Right lobe of liver (tissue), 6 donors: ENCODE results near the gene FLNC. TPM values are rescaled to one million over a fixed set of nuclear protein-coding genes. Genes with fewer than 3 reads are reported as not detected.
A peak's percentile ranks its signal among the peaks of the same experiment; 100 is the strongest.

Source experiments
- ATAC-seq, 4 donors: fragments of 200-7000 bp; cut with Tn5 transposase; one replicate each; pipeline ENCODE4 v1.9.1; 2020; ENCODE audit warnings: mild to moderate bottlenecking in 4 of 4, moderate library complexity in 4 of 4
- DNase-seq, 3 donors: peaks; one replicate each; pipeline ENCODE4 v3.0.0-alpha.2; 2020
- H3K27ac ChIP-seq, 3 donors: fragments of 200-600 bp; one replicate each; pipeline ENCODE4 v1.8.0; 2022
- H3K27me3 ChIP-seq, 2 donors: fragments of 200-600 bp; one replicate each; pipeline ENCODE4 v1.8.0; 2022
- H3K36me3 ChIP-seq, 4 donors: fragments of 200-600 bp; sonication (generic) in 1 of 4; one replicate each; pipeline versions ENCODE4 v1.5.1 to v1.8.0; 2017 to 2022; ENCODE audit warnings: control low read depth in 1 of 4
- H3K4me1 ChIP-seq, 4 donors: fragments of 200-600 bp; sonication (generic) in 1 of 4; one replicate each; pipeline versions ENCODE4 v1.5.1 to v1.8.0; 2017 to 2022; ENCODE audit warnings: control low read depth in 1 of 4
- H3K4me3 ChIP-seq, 3 donors: fragments of 200-600 bp; one replicate each; pipeline ENCODE4 v1.8.0; 2022
- H3K9me3 ChIP-seq, 4 donors: fragments of 200-600 bp; sonication (generic) in 1 of 4; one replicate each; pipeline versions ENCODE4 v1.5.1 to v1.8.0; 2017 to 2022; ENCODE audit warnings: control low read depth in 1 of 4
- POLR2A ChIP-seq: fragments of 450-650 bp; IDR thresholded peaks from one replicate; pipeline ENCODE4 v1.6.1; 2017; ENCODE audit warnings: antibody characterized with exemption, mild to moderate bottlenecking
- WGBS: methylation state at CpG from one replicate; pipeline ENCODE4 v1.1.6; 2018; ENCODE audit warnings: low coverage, low lambda C conversion rate; ENCODE audit not compliant: insufficient coverage; ENCODE audit errors: missing lambda C conversion rate; 5-methylcytosine and 5-hydroxymethylcytosine counted together
- intact Hi-C, 2 donors: fragments of 100-400 bp; cut with DNase I; formaldehyde crosslinking; loops; one replicate each; pipeline versions ENCODE4 v1.11.2 to v1.14.1; 2022
- long read RNA-seq: library from polyadenylated mRNA; unstranded; transcript quantifications from one replicate; pipeline ENCODE4 v2.0.0, GENCODE V29; 2019
- total RNA-seq, 6 experiments: library from RNA; depleted of rRNA in 2 of 6; stranded (reverse); fragments of >200 nt in 2 of 6; fragmentation: NEBNext Ultra II Directional in 3 of 6; extraction: Animal tissue kit (Norgen Biotek cat#: 25700) in 3 of 6; gene quantifications; one replicate each; pipeline versions ENCODE4 v1.1.0 to v1.2.4, GENCODE V29; 2016 to 2023
- TF ChIP-seq, protein P1 (sequence below), 4 donors: fragments of 200-600 bp in 3 of 4; fragments of 450-650 bp in 1 of 4; IDR thresholded peaks; one replicate each; pipeline versions ENCODE4 v1.5.1 to v1.8.0; 2016 to 2022; ENCODE audit warnings: antibody characterized with exemption in 4 of 4, mild to moderate bottlenecking in 2 of 4
- donor health status: DM: no; HTN: yes; CAD: no.
- donor health status: DM: no; HTN: no; CAD: no.
- donor health status: DM: no; HTN: no; CAD: no.
- donor health status: DM: no; HTN: yes; CAD: no.
- donor health status: DM: no; HTN: yes; CAD: no.

The FLNC gene, protein sequence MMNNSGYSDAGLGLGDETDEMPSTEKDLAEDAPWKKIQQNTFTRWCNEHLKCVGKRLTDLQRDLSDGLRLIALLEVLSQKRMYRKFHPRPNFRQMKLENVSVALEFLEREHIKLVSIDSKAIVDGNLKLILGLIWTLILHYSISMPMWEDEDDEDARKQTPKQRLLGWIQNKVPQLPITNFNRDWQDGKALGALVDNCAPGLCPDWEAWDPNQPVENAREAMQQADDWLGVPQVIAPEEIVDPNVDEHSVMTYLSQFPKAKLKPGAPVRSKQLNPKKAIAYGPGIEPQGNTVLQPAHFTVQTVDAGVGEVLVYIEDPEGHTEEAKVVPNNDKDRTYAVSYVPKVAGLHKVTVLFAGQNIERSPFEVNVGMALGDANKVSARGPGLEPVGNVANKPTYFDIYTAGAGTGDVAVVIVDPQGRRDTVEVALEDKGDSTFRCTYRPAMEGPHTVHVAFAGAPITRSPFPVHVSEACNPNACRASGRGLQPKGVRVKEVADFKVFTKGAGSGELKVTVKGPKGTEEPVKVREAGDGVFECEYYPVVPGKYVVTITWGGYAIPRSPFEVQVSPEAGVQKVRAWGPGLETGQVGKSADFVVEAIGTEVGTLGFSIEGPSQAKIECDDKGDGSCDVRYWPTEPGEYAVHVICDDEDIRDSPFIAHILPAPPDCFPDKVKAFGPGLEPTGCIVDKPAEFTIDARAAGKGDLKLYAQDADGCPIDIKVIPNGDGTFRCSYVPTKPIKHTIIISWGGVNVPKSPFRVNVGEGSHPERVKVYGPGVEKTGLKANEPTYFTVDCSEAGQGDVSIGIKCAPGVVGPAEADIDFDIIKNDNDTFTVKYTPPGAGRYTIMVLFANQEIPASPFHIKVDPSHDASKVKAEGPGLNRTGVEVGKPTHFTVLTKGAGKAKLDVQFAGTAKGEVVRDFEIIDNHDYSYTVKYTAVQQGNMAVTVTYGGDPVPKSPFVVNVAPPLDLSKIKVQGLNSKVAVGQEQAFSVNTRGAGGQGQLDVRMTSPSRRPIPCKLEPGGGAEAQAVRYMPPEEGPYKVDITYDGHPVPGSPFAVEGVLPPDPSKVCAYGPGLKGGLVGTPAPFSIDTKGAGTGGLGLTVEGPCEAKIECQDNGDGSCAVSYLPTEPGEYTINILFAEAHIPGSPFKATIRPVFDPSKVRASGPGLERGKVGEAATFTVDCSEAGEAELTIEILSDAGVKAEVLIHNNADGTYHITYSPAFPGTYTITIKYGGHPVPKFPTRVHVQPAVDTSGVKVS (N-terminal part only)
- total RNA-seq, result 1 to 10 TPM in 2 of 6 experiments, under 1 TPM in 4; 0.27 to 5.1 (median 0.74) TPM
- long read RNA-seq, result 0 reads

DNA sequence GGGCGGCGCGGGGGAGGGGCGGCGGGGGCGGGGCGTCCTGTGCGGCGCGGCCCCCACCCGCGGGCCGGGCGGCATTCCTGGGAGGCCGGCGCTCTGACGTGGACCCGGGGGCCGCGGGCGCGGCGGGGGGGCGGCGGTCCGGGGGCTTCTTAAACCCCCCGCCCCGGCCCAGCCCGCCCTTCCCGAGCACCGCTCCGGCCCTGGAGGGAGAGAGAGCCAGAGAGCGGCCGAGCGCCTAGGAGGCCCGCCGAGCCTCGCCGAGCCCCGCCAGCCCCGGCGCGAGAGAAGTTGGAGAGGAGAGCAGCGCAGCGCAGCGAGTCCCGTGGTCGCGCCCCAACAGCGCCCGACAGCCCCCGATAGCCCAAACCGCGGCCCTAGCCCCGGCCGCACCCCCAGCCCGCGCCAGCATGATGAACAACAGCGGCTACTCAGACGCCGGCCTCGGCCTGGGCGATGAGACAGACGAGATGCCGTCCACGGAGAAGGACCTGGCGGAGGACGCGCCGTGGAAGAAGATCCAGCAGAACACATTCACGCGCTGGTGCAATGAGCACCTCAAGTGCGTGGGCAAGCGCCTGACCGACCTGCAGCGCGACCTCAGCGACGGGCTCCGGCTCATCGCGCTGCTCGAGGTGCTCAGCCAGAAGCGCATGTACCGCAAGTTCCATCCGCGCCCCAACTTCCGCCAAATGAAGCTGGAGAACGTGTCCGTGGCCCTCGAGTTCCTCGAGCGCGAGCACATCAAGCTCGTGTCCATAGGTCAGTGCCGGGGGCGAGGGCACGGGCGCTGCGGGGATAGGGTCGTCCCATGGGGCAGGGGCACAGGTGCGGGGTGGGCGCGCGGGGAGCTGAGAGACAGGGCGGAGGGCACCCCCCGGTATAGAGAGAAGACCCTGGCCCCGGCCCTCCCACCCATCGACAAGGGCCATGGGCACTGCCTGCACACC is at the start of gene FLNC:
Gene FLNC (plus strand): TSS at position 176 of the 947 bp plus-strand sequence. CDS start 232 bp downstream, at position 408.
- TF ChIP-seq, protein P1, sequence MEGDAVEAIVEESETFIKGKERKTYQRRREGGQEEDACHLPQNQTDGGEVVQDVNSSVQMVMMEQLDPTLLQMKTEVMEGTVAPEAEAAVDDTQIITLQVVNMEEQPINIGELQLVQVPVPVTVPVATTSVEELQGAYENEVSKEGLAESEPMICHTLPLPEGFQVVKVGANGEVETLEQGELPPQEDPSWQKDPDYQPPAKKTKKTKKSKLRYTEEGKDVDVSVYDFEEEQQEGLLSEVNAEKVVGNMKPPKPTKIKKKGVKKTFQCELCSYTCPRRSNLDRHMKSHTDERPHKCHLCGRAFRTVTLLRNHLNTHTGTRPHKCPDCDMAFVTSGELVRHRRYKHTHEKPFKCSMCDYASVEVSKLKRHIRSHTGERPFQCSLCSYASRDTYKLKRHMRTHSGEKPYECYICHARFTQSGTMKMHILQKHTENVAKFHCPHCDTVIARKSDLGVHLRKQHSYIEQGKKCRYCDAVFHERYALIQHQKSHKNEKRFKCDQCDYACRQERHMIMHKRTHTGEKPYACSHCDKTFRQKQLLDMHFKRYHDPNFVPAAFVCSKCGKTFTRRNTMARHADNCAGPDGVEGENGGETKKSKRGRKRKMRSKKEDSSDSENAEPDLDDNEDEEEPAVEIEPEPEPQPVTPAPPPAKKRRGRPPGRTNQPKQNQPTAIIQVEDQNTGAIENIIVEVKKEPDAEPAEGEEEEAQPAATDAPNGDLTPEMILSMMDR (IDR thresholded peaks at IDR 0.05), result no peak
- TF ChIP-seq POLR2A, result no peak
- H3K36me3 ChIP-seq, result no peaks in the 10 kb centered on the region
- ATAC-seq, result peak; percentile 61 to 69 (median 62)
- intact Hi-C loops, result no loop called here
- H3K9me3 ChIP-seq, result no peaks in the 10 kb centered on the region
- no peak within 1 kb of the TSS for H3K27ac ChIP-seq
- peak in 2 of 3 donors; percentile 48 to 58 for DNase-seq
- H3K4me3 ChIP-seq, result peak within 1 kb of the TSS; percentile 21 to 37 (median 28)
- WGBS, result no CpG with 5 or more reads among the region's 109 CpGs
- H3K27me3 ChIP-seq, result peaks cover 0 to 11% of the 10 kb centered on the region in 2 donors
- H3K4me1 ChIP-seq, result peaks cover 0 to 7% (median 0%) of the 10 kb centered on the region in 4 donors

DNA sequence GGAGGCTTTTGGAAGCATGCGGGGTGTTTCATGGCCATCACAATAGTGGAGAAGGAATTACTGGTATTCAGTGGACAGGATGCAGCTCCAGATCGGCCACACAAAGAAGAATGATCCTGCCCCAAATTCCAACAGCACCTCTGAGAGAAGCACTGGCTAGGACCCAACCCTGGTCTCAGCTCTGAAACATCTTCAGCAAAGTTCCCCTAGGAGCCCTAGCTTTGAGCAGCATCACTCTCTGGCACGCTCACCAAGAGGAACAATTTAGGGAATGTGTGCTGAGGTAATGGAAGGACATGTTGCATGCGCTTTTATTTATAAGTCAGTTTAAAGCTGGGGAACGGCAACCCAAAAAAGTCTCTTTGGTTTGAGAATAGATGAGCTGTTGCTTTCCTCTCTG is 49.1 kb upstream of the FLNC start:
- intact Hi-C loops, result no loop called here
- DNase-seq (no peak), ATAC-seq (no peak)
- no peak for TF ChIP-seq POLR2A
- TF ChIP-seq, protein P1 (IDR thresholded peaks at IDR 0.05), result no peak
- Histone ChIP-seq H3K36me3 (no peaks in the 10 kb centered on the region), H3K27ac (no peak overlapping the region), H3K27me3 (no peaks in the 10 kb centered on the region), H3K9me3 (peaks cover 0 to 4% (median 0%) of the 10 kb centered on the region in 4 donors), H3K4me3 (no peak overlapping the region), H3K4me1 (no peaks in the 10 kb centered on the region)
- 100% methylated on average over 3 of the region's 5 CpGs for WGBS

DNA sequence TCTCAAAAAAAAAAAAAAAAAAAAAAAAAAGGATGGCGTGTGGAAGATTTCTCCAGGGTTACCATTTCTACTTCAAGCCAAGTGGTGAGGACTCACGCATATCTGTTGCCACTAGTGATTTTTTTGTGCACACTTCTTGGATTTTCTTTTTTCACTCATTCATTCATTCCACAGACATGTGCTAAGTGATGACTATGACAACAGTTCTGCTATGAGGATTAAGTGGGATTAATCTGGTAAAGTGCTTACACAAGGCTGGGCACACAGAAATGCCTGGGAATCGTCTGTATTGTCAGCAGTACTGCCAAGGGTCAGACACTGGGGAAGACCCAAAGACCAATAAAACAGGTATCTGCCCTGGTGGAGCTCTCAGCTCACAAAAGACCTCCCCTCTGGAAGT is 48.4 kb upstream of the FLNC start:
- H3K4me1 ChIP-seq, result no peaks in the 10 kb centered on the region
- peaks cover 0 to 4% (median 0%) of the 10 kb centered on the region in 4 donors for H3K9me3 ChIP-seq
- 69% methylated on average over 3 of the region's 3 CpGs for WGBS
- ATAC-seq (no peak), DNase-seq (no peak)
- H3K36me3 ChIP-seq, result no peaks in the 10 kb centered on the region
- no peak overlapping the region for H3K27ac ChIP-seq
- intact Hi-C loops, result no loop called here
- no peak overlapping the region for H3K4me3 ChIP-seq
- TF ChIP-seq, protein P1 (IDR thresholded peaks at IDR 0.05), result no peak
- no peak for TF ChIP-seq POLR2A
- no peaks in the 10 kb centered on the region for H3K27me3 ChIP-seq
